Measurements from ENCODE around the gene POLD3. TPM values are rescaled to one million over a fixed set of nuclear protein-coding genes. Genes with fewer than 3 reads are reported as not detected.

POLD3 gene
- total RNA-seq, 5 donors from 2014 or later (not counting 1 experiment from before 2014, with no cell fraction given), result 10.8 to 16.2 (median 14.3) TPM

DNA sequence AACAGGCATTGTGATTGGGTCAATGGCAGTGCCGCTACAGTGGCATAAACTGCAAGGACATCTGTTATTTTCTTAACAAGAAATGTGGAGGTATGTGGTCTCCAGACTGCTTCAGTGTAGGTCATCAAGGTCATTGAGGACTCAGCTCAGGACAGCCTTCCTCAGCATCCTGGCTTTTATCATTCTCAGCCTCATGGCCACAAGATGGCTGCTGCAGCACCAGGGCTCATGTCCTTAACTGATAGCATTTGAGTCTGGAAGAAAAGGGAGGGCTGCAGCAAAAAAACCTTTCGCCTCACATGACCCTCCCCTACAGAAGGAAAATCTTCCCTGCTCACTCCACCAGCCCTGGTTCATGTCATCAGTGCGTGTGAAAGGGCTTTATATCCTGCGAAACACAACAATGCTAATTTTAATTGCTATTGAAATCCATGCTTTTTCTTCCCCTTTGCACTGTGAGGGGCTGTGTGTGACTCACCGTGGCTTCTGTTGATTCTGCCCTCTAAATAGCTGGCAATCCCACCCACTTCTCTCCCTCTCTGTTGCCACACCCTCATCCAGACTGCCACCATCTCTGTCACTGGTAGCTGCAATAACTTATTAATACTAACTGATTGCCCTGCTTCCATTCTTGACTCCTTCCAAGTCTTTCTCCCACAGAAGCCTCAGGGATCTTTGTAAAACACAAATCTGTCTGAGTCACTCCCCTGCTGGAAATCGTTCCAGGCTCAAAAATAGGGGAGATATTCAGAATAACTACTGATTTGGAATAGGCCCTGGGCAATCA is 95.0 kb downstream of the POLD3 start:
- H3K4me3 ChIP-seq (ENCODE audit: control insufficient read depth in 1 of 2, extremely low read depth in 1 of 2, low read length in 1 of 2), result no peak overlapping the region
- Mint-ChIP-seq H3K27me3 (peaks cover 18 to 21% of the 10 kb centered on the region in 2 donors), H3K9me3 (no peaks in the 10 kb centered on the region), H3K4me3 (no peak overlapping the region), H3K27ac (no peak overlapping the region), H3K36me3 (peaks cover under 1% of the 10 kb centered on the region), H3K4me1 (peaks cover 0 to 7% (median 1%) of the 10 kb centered on the region in 3 donors)
- H3K36me3 ChIP-seq (ENCODE audit: control insufficient read depth in 2 of 2, extremely low read depth in 1 of 2, insufficient read depth in 1 of 2, low read length in 1 of 2), result no peaks in the 10 kb centered on the region
- ChIA-PET CTCF (no interaction called here), POLR2A (no interaction called here)
- H3K27me3 ChIP-seq (replicated peaks in 1 of 2; ENCODE audit: control insufficient read depth in 2 of 2, extremely low read depth in 1 of 2, insufficient read depth in 2 of 2, low read length in 1 of 2), result peaks cover 3 to 23% of the 10 kb centered on the region in 2 experiments
- DNase-seq (no peak), ATAC-seq (replicated peaks in 1 of 4) (no peak)
- H3K27ac ChIP-seq (ENCODE audit: low read length), result no peak overlapping the region
- H3K4me1 ChIP-seq (ENCODE audit: control insufficient read depth in 1 of 2, extremely low read depth in 1 of 2, insufficient read depth in 2 of 2, low read length in 2 of 2), result no peaks in the 10 kb centered on the region
- no peaks in the 10 kb centered on the region for H3K9me3 ChIP-seq
- WGBS (ENCODE audit: insufficient coverage), result 78% methylated on average over 4 of the region's 6 CpGs

- peaks cover 0 to 7% (median 0%) of the 10 kb centered on the region in 3 donors for H3K4me1 Mint-ChIP-seq
Measured at GRCh38 chr11:74689666-74690065, 97.3 kb downstream of the POLD3 start.

GRCh38 chr11:74691755-74692154 is 99.4 kb downstream of the POLD3 start:
- peaks cover 0 to 7% (median 0%) of the 10 kb centered on the region in 3 donors for H3K4me1 Mint-ChIP-seq
- POLR2A ChIA-PET, result no interaction called here
- Histone ChIP-seq H3K4me3 (ENCODE audit: control insufficient read depth in 1 of 2, extremely low read depth in 1 of 2, low read length in 1 of 2) (no peak overlapping the region), H3K27ac (ENCODE audit: low read length) (no peak overlapping the region), H3K27me3 (replicated peaks in 1 of 2; ENCODE audit: control insufficient read depth in 2 of 2, extremely low read depth in 1 of 2, insufficient read depth in 2 of 2, low read length in 1 of 2) (peaks cover 0 to 34% of the 10 kb centered on the region in 2 experiments), H3K4me1 (ENCODE audit: control insufficient read depth in 1 of 2, extremely low read depth in 1 of 2, insufficient read depth in 2 of 2, low read length in 2 of 2) (no peaks in the 10 kb centered on the region), H3K9me3 (no peaks in the 10 kb centered on the region), H3K36me3 (ENCODE audit: control insufficient read depth in 2 of 2, extremely low read depth in 1 of 2, insufficient read depth in 1 of 2, low read length in 1 of 2) (no peaks in the 10 kb centered on the region)
- peaks cover 2 to 12% of the 10 kb centered on the region in 2 donors for H3K27me3 Mint-ChIP-seq
- H3K9me3 Mint-ChIP-seq, result no peaks in the 10 kb centered on the region
- WGBS (ENCODE audit: insufficient coverage), result 48% methylated on average over 2 of the region's 4 CpGs
- CTCF ChIA-PET, result no interaction called here
- H3K36me3 Mint-ChIP-seq, result no peaks in the 10 kb centered on the region
- H3K27ac Mint-ChIP-seq, result no peak overlapping the region
- no peak overlapping the region for H3K4me3 Mint-ChIP-seq
- no peak for ATAC-seq (replicated peaks in 1 of 4)
- no peak for DNase-seq

More at GRCh38 chr11:74689666-74690065, 97.3 kb downstream of the POLD3 start:
- DNase-seq (no peak), ATAC-seq (replicated peaks in 1 of 4) (no peak)
- Mint-ChIP-seq H3K27ac (no peak overlapping the region), H3K36me3 (no peaks in the 10 kb centered on the region), H3K9me3 (no peaks in the 10 kb centered on the region), H3K27me3 (peaks cover 5 to 14% of the 10 kb centered on the region in 2 donors), H3K4me3 (no peak overlapping the region)
- ChIA-PET POLR2A (no interaction called here), CTCF (no interaction called here)
- Histone ChIP-seq H3K27ac (ENCODE audit: low read length) (no peak overlapping the region), H3K36me3 (ENCODE audit: control insufficient read depth in 2 of 2, extremely low read depth in 1 of 2, insufficient read depth in 1 of 2, low read length in 1 of 2) (no peaks in the 10 kb centered on the region), H3K9me3 (no peaks in the 10 kb centered on the region), H3K4me3 (ENCODE audit: control insufficient read depth in 1 of 2, extremely low read depth in 1 of 2, low read length in 1 of 2) (no peak overlapping the region), H3K4me1 (ENCODE audit: control insufficient read depth in 1 of 2, extremely low read depth in 1 of 2, insufficient read depth in 2 of 2, low read length in 2 of 2) (no peaks in the 10 kb centered on the region), H3K27me3 (replicated peaks in 1 of 2; ENCODE audit: control insufficient read depth in 2 of 2, extremely low read depth in 1 of 2, insufficient read depth in 2 of 2, low read length in 1 of 2) (peaks cover 0 to 23% of the 10 kb centered on the region in 2 experiments)
- 91% methylated on average over 4 of the region's 4 CpGs for WGBS (ENCODE audit: insufficient coverage)

Other genes with a start within 250 kb of the POLD3 start
- gene PGM2L1, start 194.1 kb upstream of the POLD3 start, total RNA-seq, result 10 to 100 TPM in 4 of 5 donors, 1 to 10 TPM in 1; 8.6 to 17.0 (median 15.0) TPM
- gene KCNE3, start 125.0 kb upstream of the POLD3 start, total RNA-seq, result under 1 TPM in 2 of 5 donors, not detected in 3; 0.16 to 0.73 TPM
- 10 to 100 TPM in 4 of 5 donors, 1 to 10 TPM in 1; 8.9 to 16.1 (median 11.5) TPM for gene LIPT2, start 98.9 kb upstream of the POLD3 start, total RNA-seq
- under 1 TPM in 1 of 5 donors, not detected in 4; 0.55 TPM for gene CHRDL2, start 138.8 kb downstream of the POLD3 start, total RNA-seq
- 10 to 100 TPM; 20.3 to 24.9 (median 21.7) TPM for gene RNF169, start 156.3 kb downstream of the POLD3 start, total RNA-seq

All from T-cell (primary cell).